ENCODE data around the gene GDNF. TPM values are rescaled to one million over a fixed set of nuclear protein-coding genes. Genes with fewer than 3 reads are reported as not detected.
"Not testable (repeated sequence)": the region's sequence is repeated elsewhere in the genome, so short reads cannot be mapped to it uniquely, and the experiment has no call there.

Gene GDNF
- not detected for total RNA-seq
- long read RNA-seq: 0 reads

DNA sequence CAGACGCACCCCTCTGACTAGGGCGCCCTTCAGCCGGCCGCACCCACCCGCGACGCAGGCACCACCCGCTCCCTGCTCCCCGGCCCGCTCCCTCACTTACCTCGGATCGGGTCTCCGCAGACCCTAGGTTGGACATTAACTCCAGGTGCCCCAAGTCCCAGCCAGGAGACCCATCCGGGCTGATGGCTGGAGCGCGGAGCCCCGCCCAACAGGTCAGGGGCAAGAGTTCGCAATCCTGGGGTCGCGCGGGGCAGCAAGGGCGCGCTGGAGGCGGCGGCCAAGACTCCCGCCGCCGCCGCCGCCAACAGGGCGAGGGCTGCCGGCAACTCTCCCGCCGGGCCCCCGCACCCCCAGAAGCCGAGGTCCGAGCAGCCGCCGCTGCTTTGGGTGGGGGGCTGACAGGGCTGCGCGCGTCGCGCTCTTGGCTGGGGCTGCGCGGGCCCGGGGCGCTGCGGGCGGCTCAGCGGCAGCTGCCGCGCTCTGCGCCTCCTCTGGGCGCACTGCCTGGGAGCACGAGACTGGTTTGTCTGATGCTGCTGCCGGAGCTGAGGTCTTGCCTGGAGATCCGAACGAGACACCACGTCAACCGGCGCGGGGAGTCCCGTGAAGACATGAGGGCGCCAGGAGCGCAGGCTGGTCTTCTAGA lies at the start of gene GDNF:
Gene GDNF (minus strand): TSS at position 635 of the 646 bp plus-strand sequence. CDS start 5,245 bp downstream, outside the sequence.
- DNase-seq: peak; percentile 59
- ATAC-seq (ENCODE audit: poor library complexity): peak; percentile 73
- intact Hi-C loops (cut with DNase I): no loop called here

GRCh38 chr5:37888476-37888875 lies 48.6 kb upstream of the GDNF start:
- ATAC-seq (ENCODE audit: poor library complexity) (no peak), DNase-seq (no peak)
- intact Hi-C loops (cut with DNase I): no loop called here

DNA sequence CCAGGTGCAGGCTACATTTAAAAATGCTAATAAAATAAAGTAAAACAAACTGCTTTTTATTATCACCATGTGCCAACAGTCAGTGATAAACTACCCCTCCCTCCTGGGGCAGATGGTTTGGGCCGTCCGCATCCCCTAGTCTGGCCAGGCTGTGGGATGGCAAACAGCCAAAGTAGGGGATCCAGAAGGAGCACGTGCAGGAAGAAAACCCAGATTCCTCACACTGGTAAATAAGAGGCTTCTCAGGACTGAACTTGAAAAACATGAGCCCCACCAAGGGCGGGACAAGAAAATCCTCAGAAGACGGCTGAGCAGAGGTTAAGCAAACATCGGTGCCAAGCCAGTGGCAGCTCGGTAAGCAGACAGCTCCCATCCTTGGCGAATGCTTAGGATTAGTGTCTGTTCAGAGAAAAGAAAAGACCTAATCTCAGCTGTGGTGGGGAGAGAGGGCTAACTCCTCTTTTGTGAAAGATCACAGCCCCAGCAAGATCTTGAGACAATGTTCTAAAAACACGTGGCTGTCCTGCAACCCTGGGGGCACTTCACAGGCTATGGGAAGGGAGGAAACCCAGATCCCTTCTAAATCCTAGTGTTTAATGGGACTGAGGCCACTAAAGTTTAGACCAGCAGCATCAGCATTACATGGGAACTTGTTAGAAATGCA lies 46.5 kb upstream of the GDNF start:
- ATAC-seq (ENCODE audit: poor library complexity): no peak
- no peak for DNase-seq
- intact Hi-C loops (cut with DNase I): no loop called here

DNA sequence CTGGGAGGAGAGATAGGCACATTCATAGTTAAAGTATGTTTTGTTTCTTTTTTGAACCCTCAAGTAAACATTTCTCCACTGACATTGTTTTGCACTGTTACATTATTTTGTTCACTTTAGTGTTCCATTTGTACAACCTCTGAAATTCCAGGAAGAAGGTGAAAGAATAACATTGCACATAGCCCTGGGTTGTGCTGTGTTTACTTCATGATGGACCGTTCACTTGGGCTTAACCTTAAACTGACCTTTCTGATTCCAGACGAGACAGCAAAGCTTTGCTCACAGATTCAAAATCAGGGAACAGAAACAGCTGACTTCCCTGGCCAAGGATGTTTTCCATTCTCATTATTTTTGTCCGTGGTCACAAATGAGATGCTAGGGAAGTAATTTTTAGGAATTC lies 42.8 kb upstream of the GDNF start:
- intact Hi-C loops (cut with DNase I): no loop called here
- DNase-seq (no peak), ATAC-seq (ENCODE audit: poor library complexity) (no peak)

GRCh38 chr5:37881359-37881758 lies 41.5 kb upstream of the GDNF start:
- DNase-seq (no peak), ATAC-seq (ENCODE audit: poor library complexity) (no peak)

GRCh38 chr5:37876943-37877342 lies 37.1 kb upstream of the GDNF start:
- DNase-seq (no peak), ATAC-seq (ENCODE audit: poor library complexity) (no peak)
- intact Hi-C loops (cut with DNase I): no loop called here

More at GRCh38 chr5:37881359-37881758, 41.5 kb upstream of the GDNF start:
- intact Hi-C loops (cut with DNase I): no loop called here

- intact Hi-C loops (cut with DNase I): no loop called here
- ATAC-seq (ENCODE audit: poor library complexity) (no peak), DNase-seq (no peak)
Observed at GRCh38 chr5:37876245-37876644, 36.4 kb upstream of the GDNF start.

- ATAC-seq (ENCODE audit: poor library complexity): no peak
- DNase-seq: no peak
- intact Hi-C loops (cut with DNase I): no loop called here
Observed at GRCh38 chr5:37875051-37875787, 35.4 kb upstream of the GDNF start.

DNA sequence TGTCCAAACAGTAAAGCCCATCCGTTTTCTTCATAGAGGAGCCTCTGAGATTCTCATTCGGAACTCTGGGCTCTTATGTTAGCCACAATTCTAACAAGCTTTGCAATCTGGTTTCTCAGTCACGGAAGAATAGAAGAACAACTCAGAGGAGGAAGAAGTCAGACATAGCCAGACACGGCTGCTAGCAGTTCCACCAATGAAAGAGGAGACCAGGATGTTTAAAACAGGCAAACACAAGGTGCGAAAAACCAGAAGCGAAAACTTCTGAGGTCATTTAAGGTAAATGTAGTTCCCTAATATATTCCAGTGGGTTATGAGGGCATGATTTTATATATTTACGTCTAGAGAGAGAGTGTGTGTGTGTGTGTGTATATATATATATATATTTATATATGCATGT lies 34.1 kb upstream of the GDNF start:
- intact Hi-C loops (cut with DNase I): no loop called here

GRCh38 chr5:37871023-37871815 lies 31.4 kb upstream of the GDNF start:
- ATAC-seq (ENCODE audit: poor library complexity) (no peak), DNase-seq (no peak)
- intact Hi-C loops (cut with DNase I): no loop called here

More for the DNA sequence above, 34.1 kb upstream of the GDNF start:
- ATAC-seq (ENCODE audit: poor library complexity): no peak
- no peak for DNase-seq

- intact Hi-C loops (cut with DNase I): no loop called here
- ATAC-seq (ENCODE audit: poor library complexity): no peak
- no peak for DNase-seq
Observed at GRCh38 chr5:37869216-37869615, 29.4 kb upstream of the GDNF start.

DNA sequence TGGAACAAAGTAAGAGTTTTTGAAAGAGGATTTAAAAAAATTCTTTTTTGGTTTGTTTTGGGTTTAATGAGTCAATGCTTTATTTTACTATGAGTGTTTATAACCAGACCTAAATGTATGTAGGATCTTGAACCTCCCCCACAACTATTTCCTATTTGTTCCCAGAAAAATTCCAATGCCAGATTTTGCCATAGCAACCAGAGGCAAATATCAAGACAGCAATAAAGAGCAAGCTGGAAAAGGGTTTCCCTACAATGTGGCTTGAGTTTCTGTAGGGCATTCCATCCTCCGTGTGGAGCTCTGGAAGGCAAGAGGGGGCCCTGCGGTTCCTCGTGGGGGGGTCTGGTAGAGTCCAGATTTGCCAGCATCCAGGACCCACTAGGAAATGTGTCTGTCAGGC lies 27.8 kb upstream of the GDNF start:
- intact Hi-C loops (cut with DNase I): no loop called here
- DNase-seq (no peak), ATAC-seq (ENCODE audit: poor library complexity) (no peak)

GRCh38 chr5:37862907-37863306 lies 23.1 kb upstream of the GDNF start:
- DNase-seq; ATAC-seq (ENCODE audit: poor library complexity); intact Hi-C loops (cut with DNase I): not testable (repeated sequence)

DNA sequence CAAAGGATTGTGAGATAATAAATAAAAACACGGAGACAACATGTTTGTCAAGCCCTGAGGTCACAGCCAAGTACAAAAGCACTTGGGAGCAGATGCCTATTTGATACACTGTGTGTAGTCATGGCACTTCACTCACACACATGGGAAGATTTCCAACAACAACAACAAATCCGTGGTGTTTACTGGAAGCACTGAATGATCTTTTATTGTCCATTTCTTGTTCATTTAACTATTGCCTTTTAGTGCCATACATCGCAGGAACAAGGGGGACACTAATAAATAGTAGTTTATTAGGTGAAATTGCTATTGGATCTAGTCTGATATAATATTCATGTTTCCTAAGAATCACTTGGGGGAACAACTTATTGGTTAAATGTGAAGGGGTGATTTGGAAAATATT lies 20.4 kb upstream of the GDNF start:
- no peak for ATAC-seq (ENCODE audit: poor library complexity)
- intact Hi-C loops (cut with DNase I): no loop called here
- DNase-seq: no peak

DNA sequence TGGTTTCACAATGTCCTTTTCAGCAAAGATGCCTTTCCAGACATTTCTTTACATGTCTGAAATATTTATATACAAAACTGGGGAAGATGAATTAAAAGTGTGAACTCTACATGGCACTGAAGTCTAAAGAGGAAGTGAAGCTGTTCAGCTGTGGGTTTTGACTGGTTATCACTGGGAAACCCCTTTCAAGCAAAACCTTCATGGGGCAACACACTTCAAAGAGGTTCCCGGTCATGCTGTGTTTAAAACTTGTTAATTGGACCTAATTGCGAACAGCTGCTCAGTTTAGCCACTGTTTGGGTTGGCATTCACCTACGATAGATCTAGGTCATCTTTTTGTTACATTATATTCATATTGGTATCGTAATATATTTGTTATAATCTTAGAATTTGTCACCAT lies 20.0 kb upstream of the GDNF start:
- no peak for ATAC-seq (ENCODE audit: poor library complexity)
- intact Hi-C loops (cut with DNase I): no loop called here
- no peak for DNase-seq

DNA sequence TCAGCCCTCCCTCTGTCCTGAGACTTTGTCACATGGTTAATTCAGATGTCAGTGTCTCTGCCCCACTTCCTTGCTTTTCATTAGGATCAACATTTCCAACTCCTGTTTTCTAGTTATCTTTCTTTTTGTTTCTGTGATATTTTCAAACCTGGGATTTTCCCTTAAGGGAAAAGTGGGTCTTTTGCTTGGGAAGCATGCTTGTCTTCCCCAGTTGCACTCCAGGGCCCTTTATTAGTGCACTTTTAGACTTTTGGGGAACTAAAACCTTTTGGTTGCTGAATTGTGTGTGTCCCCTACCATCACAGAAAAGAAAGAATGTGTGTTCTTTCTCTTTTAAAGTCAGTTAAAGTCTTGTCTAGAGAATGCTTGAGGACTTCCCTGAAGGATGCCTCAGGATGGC lies 18.4 kb upstream of the GDNF start:
- ATAC-seq (ENCODE audit: poor library complexity): no peak
- intact Hi-C loops (cut with DNase I): no loop called here
- DNase-seq: no peak

DNA sequence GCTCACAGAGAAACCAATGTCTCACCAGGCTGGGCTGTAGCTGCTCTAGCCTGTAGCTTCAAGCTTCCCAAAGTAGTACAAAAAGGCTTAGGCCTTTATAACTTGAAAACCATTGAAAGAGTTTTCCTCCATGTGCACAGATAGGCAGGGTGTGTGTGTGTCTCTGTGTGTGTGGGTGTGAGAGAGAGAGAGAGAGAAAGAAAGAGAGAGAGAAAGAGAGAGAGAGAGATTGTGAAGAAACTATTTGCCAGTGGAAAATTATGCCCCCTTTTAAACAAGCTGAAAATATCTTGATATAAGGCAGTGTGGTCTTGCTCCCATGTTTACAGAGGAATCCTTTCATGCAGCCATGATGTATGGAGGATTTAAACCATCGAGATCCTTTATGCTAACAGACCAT lies 17.9 kb upstream of the GDNF start:
- intact Hi-C loops (cut with DNase I): no loop called here
- DNase-seq (no peak), ATAC-seq (ENCODE audit: poor library complexity) (no peak)

DNA sequence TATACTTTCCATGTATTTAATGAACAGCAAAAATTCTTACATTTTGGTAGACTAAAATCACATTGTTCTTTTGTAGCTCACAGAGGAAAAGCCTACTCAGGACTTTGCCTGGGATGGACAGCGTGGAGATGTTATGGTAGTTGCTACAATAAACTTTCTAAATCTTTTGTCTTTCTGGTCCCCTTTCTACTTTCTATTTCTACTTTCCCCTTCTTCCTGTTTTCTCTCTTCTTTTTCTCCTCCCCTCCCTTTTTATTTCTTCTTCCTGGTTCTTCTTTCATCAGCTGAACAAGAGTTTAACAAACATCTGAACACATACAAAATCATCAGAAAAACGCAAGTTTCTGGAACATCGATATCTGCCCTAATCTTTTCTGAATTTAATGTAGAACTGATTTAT lies 15.6 kb upstream of the GDNF start:
- ATAC-seq (ENCODE audit: poor library complexity): no peak
- intact Hi-C loops (cut with DNase I): no loop called here
- no peak for DNase-seq

- no peak for ATAC-seq (ENCODE audit: poor library complexity)
- intact Hi-C loops (cut with DNase I): no loop called here
- DNase-seq: no peak
Observed at GRCh38 chr5:37851305-37851704, 11.5 kb upstream of the GDNF start.
